IPS-NIHi7 (cell line): ENCODE results near the gene TIMM44.
"Not testable (repeated sequence)": the region's sequence is repeated elsewhere in the genome, so short reads cannot be mapped to it uniquely, and the experiment has no call there.

Experiments
- DNase-seq: peaks from one replicate; pipeline ENCODE4 v3.0.0; 2012; ENCODE audit warnings: mixed read lengths; ENCODE audit errors: extremely low spot score

Gene TIMM44

GRCh38 chr19:7900401-7900870, 43.0 kb downstream of the TIMM44 start:
- no peak for DNase-seq

- no peak for DNase-seq
These were observed 43.6 kb downstream of the TIMM44 start for GRCh38 chr19:7899751-7900378.

DNA sequence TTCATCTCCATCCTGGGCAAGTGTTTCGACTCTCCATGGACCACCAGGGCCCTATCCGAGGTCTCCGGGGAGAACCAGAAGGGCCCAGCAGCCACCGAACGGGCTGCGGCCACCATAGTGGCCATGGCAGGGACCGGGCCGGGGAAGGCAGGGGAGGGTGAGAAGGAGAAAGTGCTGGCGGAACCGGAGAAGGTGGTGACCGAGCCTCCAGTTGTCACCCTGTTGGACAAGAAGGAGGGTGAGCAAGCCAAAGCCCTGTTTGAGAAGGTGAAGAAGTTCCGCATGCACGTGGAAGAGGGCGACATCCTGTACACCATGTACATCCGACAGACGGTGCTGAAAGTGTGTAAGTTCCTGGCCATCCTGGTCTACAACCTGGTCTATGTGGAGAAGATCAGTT, 44.5 kb downstream of the TIMM44 start:
- no peak for DNase-seq

- no peak for DNase-seq
These were observed 46.2 kb downstream of the TIMM44 start for GRCh38 chr19:7897292-7897691.

- DNase-seq, result no peak
These were observed 47.9 kb downstream of the TIMM44 start for GRCh38 chr19:7895565-7895964.

DNA sequence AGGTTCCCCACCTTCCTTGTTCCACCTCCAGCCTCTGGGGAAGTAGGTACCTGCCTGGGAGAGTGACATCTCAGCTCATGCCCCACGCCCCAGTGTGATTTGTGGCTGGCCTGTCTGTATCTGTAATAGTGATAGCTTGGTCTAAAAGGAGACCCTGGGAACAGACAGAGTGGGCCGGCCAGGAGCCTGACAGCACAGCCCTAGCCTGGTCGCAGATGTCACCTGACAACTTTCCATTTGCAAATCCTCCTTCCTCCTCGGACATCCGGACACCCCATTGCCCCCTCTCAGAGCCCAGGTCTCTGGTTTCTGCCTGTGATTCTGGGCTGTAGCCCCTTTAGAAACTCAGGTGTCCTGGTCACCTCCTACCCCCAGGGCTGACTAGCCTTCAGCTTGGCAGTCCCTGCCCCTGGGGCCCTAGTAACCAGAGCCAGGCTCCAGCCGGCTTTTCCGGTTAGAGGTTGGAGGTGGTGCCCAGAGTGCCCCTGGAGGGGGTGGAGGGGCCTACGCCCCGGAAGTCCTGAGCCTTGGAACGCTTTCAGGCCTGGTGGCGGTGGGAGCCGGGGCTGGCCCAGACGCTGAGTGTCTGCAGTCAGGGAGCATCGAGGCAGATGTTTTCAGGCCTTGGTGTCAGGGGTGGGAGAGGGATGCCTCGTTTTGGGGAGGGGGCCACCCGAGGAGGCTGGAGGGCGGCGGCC, 48.7 kb downstream of the TIMM44 start:
- DNase-seq, result no peak

- DNase-seq, result not testable (repeated sequence)
These were observed 49.9 kb downstream of the TIMM44 start for GRCh38 chr19:7893362-7894101.

- DNase-seq, result no peak
These were observed 54.6 kb downstream of the TIMM44 start for GRCh38 chr19:7888826-7889217.

GRCh38 chr19:7888145-7888825, 55.2 kb downstream of the TIMM44 start, which contains the start of gene LRRC8E:
Gene LRRC8E, plus strand, starts transcription at chr19:7888510. Its CDS starts 7,094 bp downstream, at chr19:7895604.
- peak; percentile 89 for DNase-seq

- DNase-seq, result no peak
These were observed 55.9 kb downstream of the TIMM44 start for GRCh38 chr19:7887408-7888144.

GRCh38 chr19:7885818-7886217, 57.6 kb downstream of the TIMM44 start:
- DNase-seq, result no peak

- DNase-seq, result no peak
These were observed 59.5 kb downstream of the TIMM44 start for GRCh38 chr19:7883796-7884570.

DNA sequence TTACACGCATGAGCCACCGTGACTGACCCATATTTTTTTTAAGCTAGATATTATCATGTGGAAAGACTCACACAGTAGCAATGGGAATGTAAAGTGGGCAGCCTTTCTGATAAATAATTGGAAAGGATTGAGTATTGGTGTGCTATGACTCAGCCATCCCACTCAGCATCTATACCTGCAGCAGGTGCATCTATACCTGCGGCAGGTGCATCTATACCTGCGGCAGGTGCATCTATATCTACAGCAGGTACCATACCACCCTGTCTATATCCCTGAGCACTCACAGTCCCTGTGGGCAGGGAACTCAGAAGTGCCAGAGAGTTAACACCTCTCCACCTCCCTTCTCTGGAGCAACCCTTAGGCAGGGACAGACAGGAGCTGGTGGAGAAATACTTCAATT, 60.4 kb downstream of the TIMM44 start:
- DNase-seq, result no peak

DNA sequence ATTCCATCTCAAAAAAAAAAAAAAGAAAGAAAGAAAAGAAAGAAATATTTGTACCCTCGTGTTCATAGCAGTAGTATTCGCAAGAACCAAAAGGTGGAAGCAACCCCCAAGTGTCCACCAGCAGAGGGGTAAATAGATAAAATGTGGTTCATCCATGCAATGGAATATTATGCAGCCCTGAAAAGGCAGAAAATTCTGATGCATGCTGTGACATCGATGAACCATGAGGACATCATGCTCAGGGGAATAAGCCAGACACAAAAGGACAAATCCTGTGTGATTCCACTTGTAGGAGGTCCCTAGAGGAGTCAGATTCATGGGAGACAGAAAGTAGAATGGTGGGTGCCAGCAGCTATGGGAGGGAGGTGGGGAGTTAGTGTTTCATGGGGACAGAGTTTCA, 61.6 kb downstream of the TIMM44 start:
- no peak for DNase-seq

DNA sequence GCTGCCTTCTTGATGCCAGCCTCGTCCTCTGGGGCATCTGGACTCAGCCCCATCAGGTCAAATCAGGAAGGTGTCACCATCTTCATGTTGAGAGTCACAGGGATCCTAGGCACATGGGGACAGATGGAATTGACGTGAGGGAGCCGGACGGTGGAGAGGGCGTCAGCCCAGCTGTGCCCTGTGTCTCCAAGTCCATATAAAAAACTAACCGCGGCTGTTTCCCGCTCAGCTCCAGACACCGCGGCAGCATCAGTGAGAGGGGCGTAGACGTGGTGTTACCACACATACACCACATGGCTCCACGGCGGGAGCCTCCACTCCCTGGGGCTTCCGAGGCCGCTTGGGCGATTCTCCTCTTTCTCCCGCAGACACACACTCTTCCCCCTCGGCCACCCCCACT, 63.6 kb downstream of the TIMM44 start:
- no peak for DNase-seq

- no peak for DNase-seq
These were observed 64.2 kb downstream of the TIMM44 start for GRCh38 chr19:7879111-7879807.

- no peak for DNase-seq
These were observed 66.1 kb downstream of the TIMM44 start for GRCh38 chr19:7877249-7877836.
